K562 (cell line): Measurements from ENCODE around the gene NONO. TPM values are rescaled to one million over a fixed set of nuclear protein-coding genes. Genes with fewer than 3 reads are reported as not detected.
A peak's percentile ranks its signal among the peaks of the same experiment; 100 is the strongest.
"Not testable (repeated sequence)": the region's sequence is repeated elsewhere in the genome, so short reads cannot be mapped to it uniquely, and the experiment has no call there.

Source experiments
- ATAC-seq: fragments of 200-7000 bp; cut with Tn5 transposase; 3 replicates; pipeline ENCODE4 v1.9.1; 2020; ENCODE audit warnings: moderate library complexity
- BruUV-seq: library from RNA; stranded (reverse); fragments of 400-500 nt; replicated peaks from 2 replicates; lab custom pipeline; 2021; lab: Mats Ljungman, UMichigan
- CTCF ChIA-PET: fragments of 300-600 bp; formaldehyde crosslinking; extraction: SDS; loops from one replicate; lab custom pipeline; 2021; ENCODE audit warnings: low intra/inter-chr PET ratio; lab: Yijun Ruan, JAX
- POLR2A ChIA-PET: fragments of 300-600, 350-650 bp; sonication (Branson Sonifier 250); formaldehyde crosslinking; extraction: SDS; loops from one replicate; lab custom pipeline; 2021; ENCODE audit warnings: antibody characterized with exemption, inconsistent platforms; lab: Yijun Ruan, JAX
- DNase-seq, 4 experiments: peaks; one replicate each; pipeline versions ENCODE4 v3.0.0 to v3.0.0-alpha.2; 2011 to 2018; ENCODE audit warnings: low spot score in 3 of 4, mixed read lengths in 3 of 4; ENCODE audit errors: extremely low read depth in 1 of 4
- FAIRE-seq: peaks from 2 replicates; lab custom pipeline; 2011; peaks lifted over from hg19 to GRCh38; lab: Jason Lieb, UNC
- H2AFZ ChIP-seq: 2 replicates; pipeline ENCODE4 v1.6.0; 2011; ENCODE audit warnings: low read depth, low read length, control low read depth, inconsistent platforms
- H3K27ac ChIP-seq: fragments of 200-600 bp; 3 replicates; pipeline ENCODE4 v1.8.0; 2011; ENCODE audit warnings: low read depth, mild to moderate bottlenecking, control low read depth, inconsistent platforms, low read length, moderate library complexity, mixed read lengths; ENCODE audit errors: extremely low read depth
- H3K27me3 ChIP-seq, 2 experiments: fragments of 300-600 bp in 1 of 2; 2 replicates in 1 of 2; 3 replicates in 1 of 2; pipeline versions ENCODE4 v1.6.0 to v1.8.0; 2011; ENCODE audit warnings: inconsistent platforms in 2 of 2, low read length in 2 of 2, mild to moderate bottlenecking in 1 of 2, mixed read lengths in 1 of 2, moderate library complexity in 1 of 2; ENCODE audit not compliant: control insufficient read depth in 2 of 2, insufficient read depth in 2 of 2
- H3K36me3 ChIP-seq: fragments of 300-600 bp; 3 replicates; pipeline ENCODE4 v1.8.0; 2011; ENCODE audit warnings: mild to moderate bottlenecking, low read length, inconsistent platforms; ENCODE audit not compliant: control insufficient read depth, insufficient read depth
- H3K4me1 ChIP-seq, 2 experiments: fragments of 200-600 bp in 1 of 2; replicated peaks in 1 of 2; 2 replicates in 1 of 2; 3 replicates in 1 of 2; pipeline versions ENCODE4 v1.5.1 to v1.8.0; 2011; ENCODE audit warnings: inconsistent platforms in 2 of 2, low read length in 2 of 2, mild to moderate bottlenecking in 1 of 2, mixed read lengths in 1 of 2, moderate library complexity in 1 of 2; ENCODE audit not compliant: control insufficient read depth in 2 of 2, insufficient read depth in 2 of 2
- H3K4me2 ChIP-seq: 2 replicates; pipeline ENCODE4 v1.6.1; 2011; ENCODE audit warnings: low read length, control low read depth, inconsistent platforms, mixed read lengths; ENCODE audit not compliant: insufficient read depth
- H3K4me3 ChIP-seq: fragments of 200-600 bp; sonication (generic), shearing (Covaris generic); 2 replicates; pipeline ENCODE4 v1.5.1; 2016; ENCODE audit warnings: control low read depth, inconsistent platforms
- H3K79me2 ChIP-seq: fragments of 200-600 bp; 3 replicates; pipeline ENCODE4 v1.8.0; 2011; ENCODE audit warnings: low read length, inconsistent platforms; ENCODE audit not compliant: control insufficient read depth, insufficient read depth
- H3K9ac ChIP-seq, 2 experiments: 2 replicates each; pipeline versions ENCODE4 v1.6.0 to v1.6.1; 2011; ENCODE audit warnings: low read depth in 2 of 2, low read length in 2 of 2, control low read depth in 1 of 2, inconsistent platforms in 1 of 2, mild to moderate bottlenecking in 1 of 2, mixed read lengths in 1 of 2; ENCODE audit not compliant: insufficient read depth in 1 of 2
- H3K9me1 ChIP-seq: one replicate; pipeline ENCODE4 v1.6.0; 2011; ENCODE audit warnings: inconsistent platforms, mild to moderate bottlenecking, low read length, moderate library complexity; ENCODE audit not compliant: control insufficient read depth, insufficient read depth
- H3K9me3 ChIP-seq: replicated peaks from 2 replicates; pipeline ENCODE4 v1.5.1; 2011; ENCODE audit warnings: low read depth, low read length, inconsistent platforms; ENCODE audit not compliant: control insufficient read depth, insufficient read depth
- H4K20me1 ChIP-seq: replicated peaks from 2 replicates; pipeline ENCODE4 v1.6.1; 2011; ENCODE audit warnings: low read length, inconsistent platforms, mixed read lengths; ENCODE audit not compliant: control insufficient read depth, insufficient read depth
- BCOR ChIP-seq: fragments of 450-650 bp; IDR thresholded peaks from 2 replicates; pipeline ENCODE4 v1.6.1; 2016
- CBX3 ChIP-seq, 2 experiments: IDR thresholded peaks; 1 replicate in 1 of 2; 2 replicates in 1 of 2; pipeline ENCODE4 v1.6.1; 2012; ENCODE audit warnings: inconsistent platforms in 2 of 2, low read length in 2 of 2, borderline replicate concordance in 1 of 2, control low read depth in 1 of 2
- CEBPB ChIP-seq: fragments of 450-650 bp; IDR thresholded peaks from 2 replicates; pipeline ENCODE4 v1.6.1; 2016; ENCODE audit warnings: missing genetic modification characterization, missing compliant biosample characterization
- CEBPG ChIP-seq, 3 experiments: fragments of 200-800 bp in 1 of 3; sonication (Bioruptor generic) in 1 of 3; sonication (generic) in 1 of 3; formaldehyde crosslinking in 1 of 3; IDR thresholded peaks in 2 of 3; conservative IDR thresholded peaks in 1 of 3; 2 replicates each; pipeline versions ENCODE4 v1.6.1 to v1.8.0; 2016 to 2022; ENCODE audit warnings: missing compliant biosample characterization in 2 of 3, missing genetic modification characterization in 2 of 3, mild to moderate bottlenecking in 1 of 3, missing genetic modification reagents in 1 of 3
- ELK3 ChIP-seq: fragments of 450-650 bp; formaldehyde crosslinking; IDR thresholded peaks from 2 replicates; pipeline ENCODE4 v1.4.0; 2020; ENCODE audit warnings: mild to moderate bottlenecking
- ESRRA ChIP-seq: fragments of 450-650 bp; IDR thresholded peaks from 2 replicates; pipeline ENCODE4 v1.6.1; 2014; ENCODE audit warnings: low read depth, mild to moderate bottlenecking, moderate library complexity, borderline replicate concordance
- GTF2E2 ChIP-seq: fragments of 200-800 bp; sonication (Bioruptor generic); IDR thresholded peaks from 2 replicates; pipeline ENCODE4 v1.6.1; 2016; ENCODE audit warnings: missing genetic modification characterization, missing compliant biosample characterization
- L3MBTL2 ChIP-seq: fragments of 450-650 bp; IDR thresholded peaks from 2 replicates; pipeline ENCODE4 v1.6.1; 2016; ENCODE audit warnings: mild to moderate bottlenecking, moderate library complexity
- MYNN ChIP-seq, 2 experiments: sonication (generic); formaldehyde crosslinking in 1 of 2; IDR thresholded peaks; 2 replicates each; pipeline versions ENCODE4 v1.5.0 to v1.6.1; 2016 to 2020; ENCODE audit warnings: antibody characterized with exemption in 1 of 2, missing genetic modification reagents in 1 of 2
- POLR2A ChIP-seq: fragments of 450-650 bp; conservative IDR thresholded peaks from 2 replicates; pipeline ENCODE4 v1.6.1; 2016
- RAD21 ChIP-seq, 2 experiments: fragments of 250-450 bp in 1 of 2; fragments of 450-650 bp in 1 of 2; sonication (Bioruptor Pico) in 1 of 2; formaldehyde crosslinking in 1 of 2; IDR thresholded peaks in 1 of 2; conservative IDR thresholded peaks in 1 of 2; 2 replicates each; pipeline versions ENCODE4 v1.4.0 to v1.8.0; 2020 to 2022; ENCODE audit warnings: mild to moderate bottlenecking in 2 of 2, moderate library complexity in 1 of 2
- TAF9B ChIP-seq: fragments of 450-650 bp; IDR thresholded peaks from 2 replicates; pipeline ENCODE4 v1.6.1; 2018; ENCODE audit warnings: mild to moderate bottlenecking; ENCODE audit not compliant: partially characterized antibody
- TCFL5 ChIP-seq: fragments of 250-450 bp; sonication (Bioruptor Pico); conservative IDR thresholded peaks from 2 replicates; pipeline ENCODE4 v1.6.1; 2021; ENCODE audit warnings: mild to moderate bottlenecking, moderate library complexity, matching md5 sums
- U2AF1 ChIP-seq: fragments of 200-400 bp; formaldehyde crosslinking; optimal IDR thresholded peaks from 2 replicates; pipeline ENCODE3; 2017; ENCODE audit warnings: mild to moderate bottlenecking, low read depth, low read length, moderate library complexity
- ZNF212 ChIP-seq: fragments of 450-650 bp; formaldehyde crosslinking; IDR thresholded peaks from 2 replicates; pipeline ENCODE4 v1.4.0; 2020; ENCODE audit warnings: mild to moderate bottlenecking
- WGBS: fragments of 100-300 bp; shearing (Covaris generic); methylation state at CpG from one replicate; pipeline ENCODE4 v1.1.6; 2016; ENCODE audit warnings: low coverage, mixed read lengths; ENCODE audit not compliant: insufficient coverage; ENCODE audit errors: missing lambda C conversion rate; 5-methylcytosine and 5-hydroxymethylcytosine counted together
- in situ Hi-C: fragments of 300-500 bp; cut with MboI; formaldehyde crosslinking; loops from 4 replicates; pipeline ENCODE4 v1.15.0; 2018; ENCODE audit warnings: inconsistent platforms, mixed read lengths
- intact Hi-C: fragments of 100-400 bp; cut with micrococcal nuclease; formaldehyde crosslinking; loops from 2 replicates; pipeline ENCODE4 v1.14.2; 2022
- polyA plus RNA-seq, 8 experiments: library from polyadenylated mRNA; depleted of rRNA in 4 of 8; stranded (reverse) in 5 of 8; unstranded in 3 of 8; fragments of >200 nt; fragmentation: Nextera tagmentation in 2 of 8; fragmentation: Illumina TruSeq in 1 of 8; extraction: Ambion mirVana in 2 of 8; extraction: Trizol in 1 of 8; gene quantifications; 2 replicates each; pipeline versions ENCODE4 v1.2.1 to v1.2.3, GENCODE V29; 2011 to 2014; ENCODE audit warnings: inconsistent platforms in 1 of 8, missing spikeins in 1 of 8
- total RNA-seq, 7 experiments: library from RNA; depleted of rRNA in 6 of 7; stranded (reverse); fragments of >200 nt in 6 of 7; fragmentation: Illumina TruSeq in 2 of 7; extraction: Trizol in 2 of 7; gene quantifications; 2 replicates each; pipeline versions ENCODE4 v1.2.1 to v1.2.3, GENCODE V29; 2011 to 2021; ENCODE audit warnings: low replicate concordance in 1 of 7

NONO gene
- total and polyA plus RNA-seq, 9 of the 15 experiments (the other 6 are each of a cell fraction or from before 2014, with no cell fraction given): 333 to 651 (median 451) TPM

GRCh38 chrX:71298119-71298518, 14.7 kb downstream of the NONO start:
- Histone ChIP-seq H4K20me1 (0 out of 2 replicates have a peak, but pooled peaks cover 3% of the 10 kb centered on the region), H3K79me2 (0 out of 3 replicates have a peak, but pooled peaks cover under 1% of the 10 kb centered on the region), H3K9ac (no peak overlapping the region), H3K9me3 (no peaks in the 10 kb centered on the region), H3K9me1 (no peaks in the 10 kb centered on the region), H2AFZ (no peak overlapping the region), H3K4me1 (peaks cover 0 to 14% of the 10 kb centered on the region in 2 experiments; a peak in 3 of 5 replicates), H3K27ac (no peak overlapping the region), H3K36me3 (peaks cover 69% of the 10 kb centered on the region), H3K27me3 (no peaks in the 10 kb centered on the region), H3K4me3 (no peak overlapping the region), H3K4me2 (no peak overlapping the region)
- TF ChIP-seq MYNN (IDR thresholded peaks at IDR 0.05) (no peak), MYNN (CRISPR knock-in tag; IDR thresholded peaks at IDR 0.05) (no peak), ELK3 (no peak), RAD21 (CRISPR knock-in tag; conservative IDR thresholded peaks at IDR 0.05 in 1 of 2, IDR thresholded peaks at IDR 0.05 in 1 of 2) (no peak), GTF2E2 (tag) (no peak), CEBPG (CRISPR knock-in tag; IDR thresholded peaks at IDR 0.05) (no peak), CEBPG (tag; conservative IDR thresholded peaks at IDR 0.05 in 1 of 2, IDR thresholded peaks at IDR 0.05 in 1 of 2) (0 out of 4 replicates have a peak, but pooled peaks of 1 of the 2 experiments have one; percentile 10), TAF9B (no peak), ZNF212 (CRISPR knock-in tag) (no peak), BCOR (no peak), U2AF1 (no peak), ESRRA (peak; percentile 45; the same call in 1 of the 2 replicates), CBX3 (IDR thresholded peaks at IDR 0.05; ENCODE audit: borderline replicate concordance in 1 of 2, low read length in 2 of 2) (no peak), TCFL5 (CRISPR knock-in tag) (no peak), POLR2A (no peak), CEBPB (tag) (0 out of 2 replicates have a peak, but pooled peaks have one; percentile 37), L3MBTL2 (no peak)
- no TSS peak for BruUV-seq
- ChIA-PET POLR2A (interaction anchor here (0.7 to 0.8 kb wide), 2 partner anchors 9 to 15 kb away, joined by 3 read pairs; partner anchors contain the start of gene NONO), CTCF (no interaction called here)
- no peak for ATAC-seq
- no peak for FAIRE-seq
- intact Hi-C loops (no loop called here), in situ Hi-C loops (no loop called here)
- 93% methylated on average over 2 of the region's 3 CpGs for WGBS
- DNase-seq: no peak

- H3K4me3 ChIP-seq, H3K27ac ChIP-seq, H3K79me2 ChIP-seq, intact Hi-C loops, DNase-seq, H2AFZ ChIP-seq, FAIRE-seq, H3K9me3 ChIP-seq, H4K20me1 ChIP-seq, H3K27me3 ChIP-seq, H3K9me1 ChIP-seq, H3K4me2 ChIP-seq, BruUV-seq, in situ Hi-C loops, CTCF ChIA-PET, H3K9ac ChIP-seq: not testable (repeated sequence)
- ATAC-seq: peak; percentile 7
- POLR2A ChIA-PET: interaction anchor here (0.6 to 0.7 kb wide), 3 partner anchors 17 to 76 kb away, joined by 3 read pairs; partner anchors contain the start of gene NONO
- Histone ChIP-seq H3K36me3 (peaks cover 61% of the 10 kb centered on the region), H3K4me1 (peaks cover 0 to 14% of the 10 kb centered on the region in 2 experiments; a peak in 3 of 5 replicates)
- 89% methylated on average over 5 of the region's 7 CpGs for WGBS
These were observed 16.6 kb downstream of the NONO start for GRCh38 chrX:71300064-71300463.
